COLO668 (cell line): ENCODE measurements around the gene RAD50.
"Not testable (repeated sequence)": the region's sequence is repeated elsewhere in the genome, so short reads cannot be mapped to it uniquely, and the experiment has no call there.

ENCODE experiments used
- DNase-seq: peaks from one replicate; lab custom pipeline; 2025; ENCODE audit not compliant: unreplicated experiment; lab: John Stamatoyannopoulos, UW

The RAD50 gene

DNA sequence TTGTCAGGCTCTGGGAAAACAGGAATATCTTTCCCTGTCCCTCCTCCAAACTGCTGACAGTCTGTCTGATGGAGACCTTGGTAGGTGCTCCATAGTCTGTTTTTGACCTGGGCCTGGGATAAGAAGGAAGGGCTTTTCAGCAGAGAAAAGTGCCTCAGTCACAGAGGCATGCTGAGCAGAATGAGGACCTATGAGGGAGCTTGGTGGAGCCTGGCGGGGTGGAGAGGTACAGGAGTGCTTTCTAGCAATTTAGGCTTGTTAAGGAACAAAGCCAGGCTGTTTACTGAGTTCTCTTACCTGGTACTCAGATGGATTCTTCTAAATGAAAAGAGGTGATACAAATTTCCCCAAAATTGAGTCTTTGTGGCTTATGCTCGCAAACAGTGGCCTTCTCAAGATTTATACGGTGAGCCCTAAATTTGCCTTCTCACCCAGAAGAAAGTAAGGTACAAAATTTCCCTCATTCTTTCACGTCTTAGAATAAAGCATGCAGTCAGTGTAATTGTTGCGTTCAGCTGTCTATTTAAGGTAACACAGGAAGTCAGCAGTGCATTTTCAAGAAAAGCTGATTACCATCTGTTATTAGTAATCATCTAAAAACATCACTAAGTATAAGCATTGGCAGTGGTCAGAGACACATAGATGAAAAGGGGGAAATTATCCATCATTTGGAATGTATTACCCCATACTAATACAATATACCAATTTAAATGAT is 72.6 kb downstream of the RAD50 start:
- DNase-seq = no peak

DNA sequence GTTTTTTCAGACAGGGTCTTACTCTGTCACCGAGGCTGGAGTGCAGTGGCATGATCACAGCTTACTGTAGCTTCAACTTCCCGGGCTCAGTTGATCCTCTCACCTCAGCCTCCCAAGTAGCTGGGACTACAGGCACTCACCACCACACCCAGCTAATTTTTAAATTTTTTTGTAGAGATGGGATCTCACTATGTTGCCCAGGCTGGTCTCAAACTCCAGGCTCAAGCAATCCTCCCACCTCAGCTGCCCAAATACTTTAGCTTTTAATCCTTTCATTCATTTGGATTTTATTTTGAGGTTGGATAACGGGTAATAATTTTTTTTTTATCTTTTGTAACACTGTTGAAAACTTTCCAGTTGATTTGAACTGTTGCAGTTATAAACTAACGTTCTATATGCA is 76.8 kb downstream of the RAD50 start:
- DNase-seq = not testable (repeated sequence)

DNA sequence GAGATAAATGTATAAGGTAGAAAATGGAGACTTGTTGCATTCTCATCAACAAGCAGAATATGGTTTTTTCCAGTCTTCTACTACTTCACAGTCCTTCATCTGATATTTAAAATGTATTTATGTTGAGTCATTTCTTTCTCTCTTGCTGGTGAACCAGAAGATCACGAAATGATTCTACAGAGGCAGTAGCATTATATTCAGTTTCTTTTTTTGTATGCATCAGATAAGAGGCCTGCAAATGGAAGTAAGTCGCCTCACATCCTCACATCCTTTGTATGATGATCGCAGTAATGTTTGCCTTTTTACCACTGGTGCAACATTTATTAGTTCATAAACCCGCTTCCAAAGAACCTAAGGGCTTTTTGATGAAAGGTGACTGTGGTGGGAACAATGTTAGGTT is 79.1 kb downstream of the RAD50 start:
- no peak for DNase-seq

GRCh38 chr5:132637241-132637640 is 80.5 kb downstream of the RAD50 start:
- DNase-seq = no peak

GRCh38 chr5:132639706-132640130 is 82.9 kb downstream of the RAD50 start:
- no peak for DNase-seq

- no peak for DNase-seq
These were observed 83.8 kb downstream of the RAD50 start for GRCh38 chr5:132640613-132641012.

DNA sequence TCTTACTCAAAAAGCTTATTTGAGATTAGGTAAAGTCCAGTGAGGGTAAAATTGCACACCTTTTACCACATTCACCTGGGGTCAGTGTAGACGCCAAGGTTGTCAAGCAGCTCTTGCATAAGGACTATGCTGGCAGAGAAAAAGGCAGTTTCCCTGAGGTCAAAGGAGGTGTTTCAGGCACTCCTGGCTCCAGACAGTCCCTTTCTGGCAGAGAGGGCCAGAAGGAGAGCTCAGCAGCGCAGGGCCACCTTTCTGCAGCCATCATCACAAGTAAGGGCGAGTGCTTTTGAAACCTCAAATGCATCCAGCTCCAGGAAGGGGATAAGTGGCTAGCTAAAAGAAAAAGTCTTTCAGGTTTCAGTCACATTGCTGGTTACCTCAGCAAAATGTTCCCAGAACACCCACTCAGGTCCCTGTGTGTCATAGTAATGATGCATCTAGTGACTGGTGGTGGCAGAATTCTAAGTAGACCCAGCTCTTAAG is 84.5 kb downstream of the RAD50 start:
- no peak for DNase-seq

GRCh38 chr5:132641841-132642240 is 85.1 kb downstream of the RAD50 start:
- no peak for DNase-seq

- no peak for DNase-seq
These were observed 87.4 kb downstream of the RAD50 start for GRCh38 chr5:132644177-132644576.

GRCh38 chr5:132646583-132647266 is 89.9 kb downstream of the RAD50 start:
- DNase-seq = no peak

GRCh38 chr5:132647473-132647872 is 90.7 kb downstream of the RAD50 start:
- DNase-seq = no peak

DNA sequence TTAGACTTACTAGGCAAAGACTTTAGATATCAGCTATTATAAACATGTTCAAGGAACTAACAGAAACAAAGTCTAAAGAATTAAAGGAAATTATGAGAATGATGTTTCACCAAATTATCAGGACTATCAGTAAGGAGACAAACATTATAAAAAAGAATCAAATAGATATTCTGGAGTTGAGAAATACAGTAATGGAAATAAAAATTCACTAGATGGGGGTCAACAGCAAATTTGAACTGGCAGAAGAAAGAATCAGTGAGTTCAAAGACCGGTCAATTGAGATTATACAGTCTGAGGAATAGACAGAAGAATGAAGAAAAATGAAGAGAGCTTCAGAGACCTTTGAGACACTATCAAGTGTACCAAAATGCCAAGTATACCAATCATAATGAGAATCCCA is 91.6 kb downstream of the RAD50 start:
- no peak for DNase-seq

- no peak for DNase-seq
These were observed 95.2 kb downstream of the RAD50 start for GRCh38 chr5:132651838-132652469.

DNA sequence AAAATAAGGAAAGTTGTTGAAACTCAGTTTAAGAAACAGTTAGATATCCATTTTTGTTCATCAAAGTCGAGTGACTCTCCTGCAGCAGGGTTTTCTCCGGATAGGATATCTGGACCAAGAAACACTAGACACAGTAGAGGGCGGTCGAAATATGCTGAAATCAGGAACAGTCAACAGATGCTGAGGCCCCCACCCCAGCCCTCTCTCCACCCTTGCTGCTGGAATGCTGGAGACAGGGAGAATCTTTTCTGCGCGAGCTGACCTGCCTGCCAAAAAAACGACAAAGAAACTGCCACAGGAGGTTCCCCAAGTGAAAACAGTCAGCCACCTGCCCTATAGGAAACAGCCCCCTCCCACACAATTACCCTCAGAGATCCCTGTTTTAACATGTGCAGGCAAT is 96.9 kb downstream of the RAD50 start:
- DNase-seq = no peak

GRCh38 chr5:132655821-132656773 is 99.3 kb downstream of the RAD50 start:
- peak; percentile 25 for DNase-seq

DNA sequence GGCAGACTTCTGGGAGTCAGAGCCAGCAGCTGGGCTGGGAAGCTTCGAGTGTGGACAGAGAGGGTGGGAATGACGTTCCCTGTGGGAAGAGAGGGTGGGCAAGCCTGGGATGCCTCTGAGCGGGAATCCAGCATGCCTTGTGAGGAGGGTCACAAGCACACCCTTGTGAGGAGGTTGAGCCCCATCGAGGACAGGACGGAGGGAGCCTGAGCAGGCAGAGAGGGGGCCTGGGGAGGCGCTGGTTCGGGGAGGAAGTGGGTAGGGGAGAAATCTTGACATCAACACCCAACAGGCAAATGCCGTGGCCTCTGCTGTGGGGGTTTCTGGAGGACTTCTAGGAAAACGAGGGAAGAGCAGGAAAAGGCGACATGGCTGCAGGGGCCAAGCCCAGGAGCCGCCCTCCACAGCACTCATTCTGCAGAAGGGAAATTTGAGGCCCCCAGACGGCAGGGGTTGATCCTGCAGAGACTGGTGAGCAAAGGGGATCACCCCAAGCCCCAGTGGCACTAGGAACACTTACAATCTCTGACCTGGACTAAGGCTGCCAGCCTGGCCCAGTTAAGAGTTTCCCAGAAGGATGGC is 100.1 kb downstream of the RAD50 start:
- no peak for DNase-seq

DNA sequence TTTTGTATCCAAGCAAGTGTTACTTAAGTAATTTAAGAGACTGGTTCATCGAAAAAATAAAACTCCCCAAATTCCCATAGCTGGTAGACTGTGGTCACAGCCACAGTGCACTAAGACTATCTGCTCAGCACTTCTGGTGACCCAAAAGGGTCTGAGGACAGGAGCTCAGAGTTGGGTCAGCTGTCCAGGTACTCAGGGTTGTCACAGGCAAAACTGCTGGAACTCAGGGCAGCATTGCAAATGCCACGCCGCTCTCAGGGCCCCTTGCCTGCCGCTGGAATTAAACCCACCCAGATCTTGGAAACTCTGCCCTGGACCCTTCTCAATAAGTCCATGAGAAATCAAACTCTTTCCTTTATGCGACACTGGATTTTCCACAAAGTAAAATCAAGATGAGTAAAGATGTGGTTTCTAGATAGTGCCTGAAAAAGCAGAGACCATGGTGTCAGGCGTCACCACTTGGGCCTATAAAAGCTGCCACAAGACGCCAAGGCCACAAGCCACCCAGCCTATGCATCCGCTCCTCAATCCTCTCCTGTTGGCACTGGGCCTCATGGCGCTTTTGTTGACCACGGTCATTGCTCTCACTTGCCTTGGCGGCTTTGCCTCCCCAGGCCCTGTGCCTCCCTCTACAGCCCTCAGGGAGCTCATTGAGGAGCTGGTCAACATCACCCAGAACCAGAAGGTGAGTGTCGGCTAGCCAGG is 101.1 kb downstream of the RAD50 start, which contains the start of gene IL13:
TSS of gene IL13 (plus strand) at position 498 of the 705 bp plus-strand sequence. CDS start at position 512, 14 bp downstream.
- DNase-seq = no peak

DNA sequence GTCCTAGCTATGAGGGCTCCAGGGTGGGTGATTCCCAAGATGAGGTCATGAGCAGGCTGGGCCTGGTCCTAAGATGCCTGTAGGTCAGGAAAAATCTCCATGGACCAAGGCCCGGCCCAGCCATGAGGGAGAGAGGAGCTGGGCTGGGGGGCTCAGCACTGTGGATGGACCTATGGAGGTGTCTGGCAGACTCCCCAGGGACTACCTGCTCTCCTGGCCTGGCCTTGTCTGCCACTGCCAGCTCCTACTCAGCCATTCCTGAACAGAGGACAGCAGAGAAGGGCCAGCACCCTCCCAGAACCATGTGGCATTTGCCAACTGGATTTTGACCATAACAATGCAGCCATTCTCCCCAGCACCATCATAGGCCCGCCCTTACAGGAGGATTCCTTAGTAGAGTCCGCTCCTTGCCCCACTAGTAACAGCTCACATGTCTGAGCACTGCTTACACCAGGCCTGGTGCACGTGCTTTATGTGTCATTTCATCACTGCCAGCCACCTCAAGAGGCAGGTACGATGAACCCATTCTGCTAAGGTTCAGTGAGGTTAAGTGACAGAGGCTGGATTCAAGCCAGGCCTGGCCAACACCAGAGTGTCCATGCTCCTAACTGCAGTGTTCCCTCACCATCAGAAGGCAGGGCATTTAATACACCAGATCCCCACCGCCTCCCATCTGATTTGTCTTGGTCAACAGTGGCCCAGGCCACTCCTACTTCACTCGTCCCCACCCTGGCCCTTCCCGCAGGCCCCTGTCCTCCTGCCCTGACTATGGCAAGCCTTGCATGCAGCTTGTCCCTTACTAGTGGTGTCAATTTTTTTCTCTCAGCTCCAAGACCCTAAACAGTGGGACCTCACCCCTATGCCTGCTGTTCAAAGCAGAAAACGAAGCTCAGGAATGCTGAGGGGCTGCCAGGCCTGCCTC is 101.9 kb downstream of the RAD50 start:
- no peak for DNase-seq
